ENCODE data around the gene ALDH1L2. TPM values are rescaled to one million over a fixed set of nuclear protein-coding genes. Genes with fewer than 3 reads are reported as not detected.

ALDH1L2 gene
- total and polyA plus RNA-seq, 4 donors: 0.03 to 0.25 (median 0.15) TPM

DNA sequence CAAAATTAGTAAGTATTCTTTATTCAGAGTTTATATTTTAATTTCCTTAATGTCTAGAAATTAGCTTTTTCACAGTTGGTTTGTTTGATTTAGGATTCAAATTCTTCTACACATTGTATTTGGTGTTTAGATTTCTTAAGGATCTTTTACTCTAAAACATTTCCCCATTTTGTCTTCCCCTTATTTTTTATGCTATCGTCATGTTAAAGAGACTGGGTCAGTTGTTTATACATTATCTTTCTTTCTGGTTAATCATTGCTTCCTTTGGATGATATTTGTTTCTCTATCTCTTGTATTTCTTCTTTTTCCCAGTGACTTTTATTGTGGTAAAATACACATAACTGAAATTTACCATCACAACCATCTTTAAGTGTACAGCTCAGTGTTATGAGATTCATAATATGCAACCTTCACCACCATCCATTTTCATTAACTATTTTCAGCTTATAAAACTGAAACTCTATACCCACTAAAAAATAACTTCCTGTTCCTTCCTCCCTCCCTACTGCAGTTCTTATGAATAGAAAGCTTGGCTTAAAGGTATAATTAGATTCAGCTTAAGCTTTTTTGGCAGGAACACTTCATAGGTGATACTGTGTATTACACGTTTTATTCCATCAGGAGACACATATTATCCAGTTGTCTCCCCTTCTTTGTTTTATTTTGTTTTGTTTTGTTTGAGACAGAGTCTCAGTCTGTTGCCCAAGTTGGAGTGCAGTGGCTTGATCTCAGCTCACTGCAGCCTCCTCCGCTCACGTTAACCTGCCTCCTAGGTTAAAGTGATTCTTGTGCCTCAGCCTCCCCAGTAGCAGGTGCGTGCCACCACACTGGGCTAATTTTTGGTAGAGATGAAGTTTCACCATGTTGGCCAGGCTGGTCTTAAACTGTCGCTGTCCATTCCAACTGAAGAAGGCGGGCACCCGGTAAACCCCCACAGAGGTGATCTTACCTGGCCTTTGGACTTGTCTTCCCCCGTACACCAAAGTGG lies 53.1 kb downstream of the ALDH1L2 start:
- H3K27ac ChIP-seq (ENCODE audit: low read depth in 1 of 2, low read length in 2 of 2): no peak overlapping the region
- H3K9me3 ChIP-seq (ENCODE audit: control insufficient read depth in 4 of 4, low read length in 3 of 4): no peaks in the 10 kb centered on the region

More for the DNA sequence above, 53.1 kb downstream of the ALDH1L2 start:
- no peak overlapping the region for H3K9ac ChIP-seq (ENCODE audit: low read depth in 1 of 2, low read length in 2 of 2)
- no peak overlapping the region for H3K4me3 ChIP-seq (ENCODE audit: low read depth in 1 of 3, low read length in 3 of 3)
- no peak for DNase-seq (ENCODE audit: low spot score)
- no peaks in the 10 kb centered on the region for H3K36me3 ChIP-seq (ENCODE audit: control insufficient read depth in 4 of 4, insufficient read depth in 3 of 4, low read depth in 1 of 4, low read length in 3 of 4)
- peaks cover 0 to 2% (median 0%) of the 10 kb centered on the region in 4 donors for H3K4me1 ChIP-seq (ENCODE audit: control insufficient read depth in 4 of 4, insufficient read depth in 4 of 4, low read length in 3 of 4)
- TF ChIP-seq, protein P1, sequence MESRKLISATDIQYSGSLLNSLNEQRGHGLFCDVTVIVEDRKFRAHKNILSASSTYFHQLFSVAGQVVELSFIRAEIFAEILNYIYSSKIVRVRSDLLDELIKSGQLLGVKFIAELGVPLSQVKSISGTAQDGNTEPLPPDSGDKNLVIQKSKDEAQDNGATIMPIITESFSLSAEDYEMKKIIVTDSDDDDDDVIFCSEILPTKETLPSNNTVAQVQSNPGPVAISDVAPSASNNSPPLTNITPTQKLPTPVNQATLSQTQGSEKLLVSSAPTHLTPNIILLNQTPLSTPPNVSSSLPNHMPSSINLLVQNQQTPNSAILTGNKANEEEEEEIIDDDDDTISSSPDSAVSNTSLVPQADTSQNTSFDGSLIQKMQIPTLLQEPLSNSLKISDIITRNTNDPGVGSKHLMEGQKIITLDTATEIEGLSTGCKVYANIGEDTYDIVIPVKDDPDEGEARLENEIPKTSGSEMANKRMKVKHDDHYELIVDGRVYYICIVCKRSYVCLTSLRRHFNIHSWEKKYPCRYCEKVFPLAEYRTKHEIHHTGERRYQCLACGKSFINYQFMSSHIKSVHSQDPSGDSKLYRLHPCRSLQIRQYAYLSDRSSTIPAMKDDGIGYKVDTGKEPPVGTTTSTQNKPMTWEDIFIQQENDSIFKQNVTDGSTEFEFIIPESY (IDR thresholded peaks at IDR 0.05): no peak
- no peak for TF ChIP-seq JUND (IDR thresholded peaks at IDR 0.05)
- no peak for TF ChIP-seq RXRA (IDR thresholded peaks at IDR 0.05)
- TF ChIP-seq, protein P2, sequence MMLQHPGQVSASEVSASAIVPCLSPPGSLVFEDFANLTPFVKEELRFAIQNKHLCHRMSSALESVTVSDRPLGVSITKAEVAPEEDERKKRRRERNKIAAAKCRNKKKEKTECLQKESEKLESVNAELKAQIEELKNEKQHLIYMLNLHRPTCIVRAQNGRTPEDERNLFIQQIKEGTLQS (IDR thresholded peaks at IDR 0.05): no peak
- TF ChIP-seq SP1 (IDR thresholded peaks at IDR 0.05): no peak
- TF ChIP-seq, protein P3, sequence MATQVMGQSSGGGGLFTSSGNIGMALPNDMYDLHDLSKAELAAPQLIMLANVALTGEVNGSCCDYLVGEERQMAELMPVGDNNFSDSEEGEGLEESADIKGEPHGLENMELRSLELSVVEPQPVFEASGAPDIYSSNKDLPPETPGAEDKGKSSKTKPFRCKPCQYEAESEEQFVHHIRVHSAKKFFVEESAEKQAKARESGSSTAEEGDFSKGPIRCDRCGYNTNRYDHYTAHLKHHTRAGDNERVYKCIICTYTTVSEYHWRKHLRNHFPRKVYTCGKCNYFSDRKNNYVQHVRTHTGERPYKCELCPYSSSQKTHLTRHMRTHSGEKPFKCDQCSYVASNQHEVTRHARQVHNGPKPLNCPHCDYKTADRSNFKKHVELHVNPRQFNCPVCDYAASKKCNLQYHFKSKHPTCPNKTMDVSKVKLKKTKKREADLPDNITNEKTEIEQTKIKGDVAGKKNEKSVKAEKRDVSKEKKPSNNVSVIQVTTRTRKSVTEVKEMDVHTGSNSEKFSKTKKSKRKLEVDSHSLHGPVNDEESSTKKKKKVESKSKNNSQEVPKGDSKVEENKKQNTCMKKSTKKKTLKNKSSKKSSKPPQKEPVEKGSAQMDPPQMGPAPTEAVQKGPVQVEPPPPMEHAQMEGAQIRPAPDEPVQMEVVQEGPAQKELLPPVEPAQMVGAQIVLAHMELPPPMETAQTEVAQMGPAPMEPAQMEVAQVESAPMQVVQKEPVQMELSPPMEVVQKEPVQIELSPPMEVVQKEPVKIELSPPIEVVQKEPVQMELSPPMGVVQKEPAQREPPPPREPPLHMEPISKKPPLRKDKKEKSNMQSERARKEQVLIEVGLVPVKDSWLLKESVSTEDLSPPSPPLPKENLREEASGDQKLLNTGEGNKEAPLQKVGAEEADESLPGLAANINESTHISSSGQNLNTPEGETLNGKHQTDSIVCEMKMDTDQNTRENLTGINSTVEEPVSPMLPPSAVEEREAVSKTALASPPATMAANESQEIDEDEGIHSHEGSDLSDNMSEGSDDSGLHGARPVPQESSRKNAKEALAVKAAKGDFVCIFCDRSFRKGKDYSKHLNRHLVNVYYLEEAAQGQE (IDR thresholded peaks at IDR 0.05): no peak
- TF ChIP-seq NR2F2 (IDR thresholded peaks at IDR 0.05): no peak
- no peak for TF ChIP-seq HNF4A (conservative IDR thresholded peaks at IDR 0.05)
- TF ChIP-seq, protein P4, sequence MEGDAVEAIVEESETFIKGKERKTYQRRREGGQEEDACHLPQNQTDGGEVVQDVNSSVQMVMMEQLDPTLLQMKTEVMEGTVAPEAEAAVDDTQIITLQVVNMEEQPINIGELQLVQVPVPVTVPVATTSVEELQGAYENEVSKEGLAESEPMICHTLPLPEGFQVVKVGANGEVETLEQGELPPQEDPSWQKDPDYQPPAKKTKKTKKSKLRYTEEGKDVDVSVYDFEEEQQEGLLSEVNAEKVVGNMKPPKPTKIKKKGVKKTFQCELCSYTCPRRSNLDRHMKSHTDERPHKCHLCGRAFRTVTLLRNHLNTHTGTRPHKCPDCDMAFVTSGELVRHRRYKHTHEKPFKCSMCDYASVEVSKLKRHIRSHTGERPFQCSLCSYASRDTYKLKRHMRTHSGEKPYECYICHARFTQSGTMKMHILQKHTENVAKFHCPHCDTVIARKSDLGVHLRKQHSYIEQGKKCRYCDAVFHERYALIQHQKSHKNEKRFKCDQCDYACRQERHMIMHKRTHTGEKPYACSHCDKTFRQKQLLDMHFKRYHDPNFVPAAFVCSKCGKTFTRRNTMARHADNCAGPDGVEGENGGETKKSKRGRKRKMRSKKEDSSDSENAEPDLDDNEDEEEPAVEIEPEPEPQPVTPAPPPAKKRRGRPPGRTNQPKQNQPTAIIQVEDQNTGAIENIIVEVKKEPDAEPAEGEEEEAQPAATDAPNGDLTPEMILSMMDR (IDR thresholded peaks at IDR 0.05; ENCODE audit: low read depth, low read length, missing input control): no peak
- TF ChIP-seq HNF4G (IDR thresholded peaks at IDR 0.05): no peak
- TF ChIP-seq, protein P5, sequence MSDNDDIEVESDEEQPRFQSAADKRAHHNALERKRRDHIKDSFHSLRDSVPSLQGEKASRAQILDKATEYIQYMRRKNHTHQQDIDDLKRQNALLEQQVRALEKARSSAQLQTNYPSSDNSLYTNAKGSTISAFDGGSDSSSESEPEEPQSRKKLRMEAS (IDR thresholded peaks at IDR 0.05): no peak
- no peak for TF ChIP-seq TAF1 (conservative IDR thresholded peaks at IDR 0.05)
- TF ChIP-seq FOXA1 (IDR thresholded peaks at IDR 0.05): no peak
- no peak for TF ChIP-seq RAD21 (IDR thresholded peaks at IDR 0.05)
- TF ChIP-seq YY1 (IDR thresholded peaks at IDR 0.05): no peak
- TF ChIP-seq EGR1 (IDR thresholded peaks at IDR 0.05; ENCODE audit: low read depth in 2 of 2): no peak
- TF ChIP-seq GABPA (IDR thresholded peaks at IDR 0.05 in 1 of 2, conservative IDR thresholded peaks at IDR 0.05 in 1 of 2): no peak
- WGBS: 87% methylated on average over 9 of the region's 9 CpGs
- H3K27me3 ChIP-seq (ENCODE audit: control insufficient read depth in 4 of 4, insufficient read depth in 4 of 4, low read length in 3 of 4): no peaks in the 10 kb centered on the region
